ENCODE measurements around the gene HDAC1.
"Not testable (repeated sequence)": the region's sequence is repeated elsewhere in the genome, so short reads cannot be mapped to it uniquely, and the experiment has no call there.

Gene HDAC1

GRCh38 chr1:32291708-32292538 lies at the start of gene HDAC1:
HDAC1 (plus strand) TSS chr1:32292083; CDS start chr1:32292170, 87 bp downstream.
- in situ Hi-C loops (cut with MboI; ENCODE audit: low sequenced_read_pairs): no loop called here

GRCh38 chr1:32242341-32242851 lies 49.5 kb upstream of the HDAC1 start:
- in situ Hi-C loops (cut with MboI; ENCODE audit: low sequenced_read_pairs): no loop called here

GRCh38 chr1:32246888-32247273 lies 45.0 kb upstream of the HDAC1 start, which contains the start of gene FAM167B:
FAM167B (plus strand) TSS chr1:32247222; CDS start chr1:32247422, 200 bp downstream.
- in situ Hi-C loops (cut with MboI; ENCODE audit: low sequenced_read_pairs): no loop called here

- in situ Hi-C loops (cut with MboI; ENCODE audit: low sequenced_read_pairs): no loop called here
These were observed 44.4 kb upstream of the HDAC1 start for GRCh38 chr1:32247452-32247851.

- in situ Hi-C loops (cut with MboI; ENCODE audit: low sequenced_read_pairs): no loop called here
These were observed 43.6 kb upstream of the HDAC1 start for GRCh38 chr1:32247983-32248889.

- in situ Hi-C loops (cut with MboI; ENCODE audit: low sequenced_read_pairs): no loop called here
These were observed 41.9 kb upstream of the HDAC1 start for GRCh38 chr1:32249831-32250525.

GRCh38 chr1:32250893-32251716 lies 40.8 kb upstream of the HDAC1 start, which contains the start of gene LCK:
LCK (plus strand) TSS chr1:32251265; CDS start chr1:32274330, 23,065 bp downstream.
- in situ Hi-C loops (cut with MboI; ENCODE audit: low sequenced_read_pairs): no loop called here

GRCh38 chr1:32255072-32256071 lies 36.5 kb upstream of the HDAC1 start:
- in situ Hi-C loops (cut with MboI; ENCODE audit: low sequenced_read_pairs): no loop called here

GRCh38 chr1:32256473-32257226 lies 35.2 kb upstream of the HDAC1 start:
- in situ Hi-C loops (cut with MboI; ENCODE audit: low sequenced_read_pairs): no loop called here

- in situ Hi-C loops (cut with MboI; ENCODE audit: low sequenced_read_pairs): no loop called here
These were observed 34.7 kb upstream of the HDAC1 start for GRCh38 chr1:32257227-32257508.

- in situ Hi-C loops (cut with MboI; ENCODE audit: low sequenced_read_pairs): not testable (repeated sequence)
These were observed 28.7 kb upstream of the HDAC1 start for GRCh38 chr1:32263236-32263593.

GRCh38 chr1:32263744-32264143 lies 28.1 kb upstream of the HDAC1 start:
- in situ Hi-C loops (cut with MboI; ENCODE audit: low sequenced_read_pairs): no loop called here

- in situ Hi-C loops (cut with MboI; ENCODE audit: low sequenced_read_pairs): no loop called here
These were observed 26.0 kb upstream of the HDAC1 start for GRCh38 chr1:32265846-32266245.

- in situ Hi-C loops (cut with MboI; ENCODE audit: low sequenced_read_pairs): no loop called here
These were observed 24.8 kb upstream of the HDAC1 start for GRCh38 chr1:32266921-32267591.

GRCh38 chr1:32269744-32270143 lies 22.1 kb upstream of the HDAC1 start:
- in situ Hi-C loops (cut with MboI; ENCODE audit: low sequenced_read_pairs): no loop called here

- in situ Hi-C loops (cut with MboI; ENCODE audit: low sequenced_read_pairs): no loop called here
These were observed 19.1 kb upstream of the HDAC1 start for GRCh38 chr1:32272557-32273390.
